K562 (cell line): ENCODE results near the gene RAD1. TPM values are rescaled to one million over a fixed set of nuclear protein-coding genes. Genes with fewer than 3 reads are reported as not detected.

Source experiments
- DLX4 ChIP-seq: fragments of 250-450 bp; sonication (Bioruptor Pico); IDR thresholded peaks from 2 replicates; pipeline ENCODE4 v1.6.1; 2021; ENCODE audit warnings: mild to moderate bottlenecking
- FOXK2 ChIP-seq, 2 experiments: fragments of 450-650 bp; IDR thresholded peaks in 1 of 2; conservative IDR thresholded peaks in 1 of 2; 2 replicates each; pipeline ENCODE4 v1.6.1; 2016; ENCODE audit warnings: low read depth in 2 of 2, mild to moderate bottlenecking in 1 of 2
- MTA3 ChIP-seq: fragments of 450-650 bp; formaldehyde crosslinking; IDR thresholded peaks from 2 replicates; pipeline ENCODE4 v1.6.1; 2017; ENCODE audit warnings: mild to moderate bottlenecking, borderline replicate concordance
- NCOA4 ChIP-seq: fragments of 450-650 bp; IDR thresholded peaks from 2 replicates; pipeline ENCODE4 v1.6.1; 2018; ENCODE audit warnings: mild to moderate bottlenecking; ENCODE audit not compliant: partially characterized antibody
- PHB2 ChIP-seq: fragments of 450-650 bp; IDR thresholded peaks from 2 replicates; pipeline ENCODE4 v1.6.1; 2017; ENCODE audit warnings: low read depth
- PURB ChIP-seq: sonication (generic); formaldehyde crosslinking; IDR thresholded peaks from 2 replicates; pipeline ENCODE4 v1.9.0; 2021; ENCODE audit warnings: low read depth, mild to moderate bottlenecking, missing genetic modification reagents
- SMAD1 ChIP-seq: fragments of 150-350 bp; IDR thresholded peaks from 2 replicates; pipeline ENCODE4 v1.6.1; 2014; ENCODE audit warnings: low read length, low read depth; ENCODE audit not compliant: partially characterized antibody
- SP1 ChIP-seq: sonication (generic); formaldehyde crosslinking; IDR thresholded peaks from 2 replicates; pipeline ENCODE4 v1.8.1; 2022; ENCODE audit warnings: mild to moderate bottlenecking, missing genetic modification reagents
- TAF15 ChIP-seq: fragments of 200-400 bp; formaldehyde crosslinking; IDR thresholded peaks from 2 replicates; pipeline ENCODE4 v1.6.1; 2017; ENCODE audit warnings: mild to moderate bottlenecking, low read depth, low read length, moderate library complexity
- ZNF316 ChIP-seq: fragments of 450-650 bp; IDR thresholded peaks from 2 replicates; pipeline ENCODE4 v1.6.1; 2016
- ZNF395 ChIP-seq: fragments of 200-800 bp; sonication (Bioruptor generic); IDR thresholded peaks from 2 replicates; pipeline ENCODE4 v1.6.1; 2017; ENCODE audit warnings: missing genetic modification characterization, missing compliant biosample characterization
- ZNF398 ChIP-seq: fragments of 250-450 bp; sonication (Bioruptor Pico); IDR thresholded peaks from 2 replicates; pipeline ENCODE4 v1.8.0; 2021; ENCODE audit warnings: moderate library complexity, mild to moderate bottlenecking, inconsistent platforms
- ZNF407 ChIP-seq: fragments of 450-650 bp; IDR thresholded peaks from 2 replicates; pipeline ENCODE4 v1.6.1; 2016; ENCODE audit warnings: low read depth
- ZNF444 ChIP-seq: fragments of 250-450 bp; sonication (Bioruptor Pico); IDR thresholded peaks from 2 replicates; pipeline ENCODE4 v1.4.0; 2020; ENCODE audit warnings: mild to moderate bottlenecking, moderate library complexity
- ZNF511 ChIP-seq: sonication (generic); formaldehyde crosslinking; IDR thresholded peaks from 2 replicates; pipeline ENCODE4 v1.8.0; 2022; ENCODE audit warnings: mild to moderate bottlenecking, missing genetic modification reagents
- ZNF584 ChIP-seq: fragments of 200-800 bp; sonication (Bioruptor generic); IDR thresholded peaks from 2 replicates; pipeline ENCODE4 v1.6.1; 2016; ENCODE audit warnings: low read depth, mild to moderate bottlenecking, missing genetic modification characterization, missing compliant biosample characterization
- polyA plus RNA-seq, 8 experiments: library from polyadenylated mRNA; depleted of rRNA in 4 of 8; stranded (reverse) in 5 of 8; unstranded in 3 of 8; fragments of >200 nt; fragmentation: Nextera tagmentation in 2 of 8; fragmentation: Illumina TruSeq in 1 of 8; extraction: Ambion mirVana in 2 of 8; extraction: Trizol in 1 of 8; gene quantifications; 2 replicates each; pipeline versions ENCODE4 v1.2.1 to v1.2.3, GENCODE V29; 2011 to 2014; ENCODE audit warnings: inconsistent platforms in 1 of 8, missing spikeins in 1 of 8
- total RNA-seq, 7 experiments: library from RNA; depleted of rRNA in 6 of 7; stranded (reverse); fragments of >200 nt in 6 of 7; fragmentation: Illumina TruSeq in 2 of 7; extraction: Trizol in 2 of 7; gene quantifications; 2 replicates each; pipeline versions ENCODE4 v1.2.1 to v1.2.3, GENCODE V29; 2011 to 2021; ENCODE audit warnings: low replicate concordance in 1 of 7

RAD1 gene
- total and polyA plus RNA-seq, 9 of the 15 experiments (the other 6 are each of a cell fraction or from before 2014, with no cell fraction given), result 44.5 to 148 (median 60.8) TPM

- peak; percentile 76; the same call in 1 of the 2 replicates for TF ChIP-seq SP1
- TF ChIP-seq ZNF444 (CRISPR knock-in tag), result no peak
- TF ChIP-seq ZNF398 (CRISPR knock-in tag), result no peak
- no peak for TF ChIP-seq PHB2
- TF ChIP-seq ZNF395, result 0 out of 2 replicates have a peak, but pooled peaks have one; percentile 52
- TF ChIP-seq ZNF407, result no peak
- no peak for TF ChIP-seq MTA3
- no peak for TF ChIP-seq ZNF584 (CRISPR knock-in tag)
- TF ChIP-seq FOXK2 (conservative IDR thresholded peaks at IDR 0.05 in 1 of 2, IDR thresholded peaks at IDR 0.05 in 1 of 2; ENCODE audit: low read depth in 2 of 2), result peak in 1 of 2 experiments; percentile 27; a peak in 1 of 4 replicates
- TF ChIP-seq SMAD1, result peak; percentile 32
- no peak for TF ChIP-seq ZNF511 (CRISPR knock-in tag)
- no peak for TF ChIP-seq ZNF316
- no peak for TF ChIP-seq PURB (CRISPR knock-in tag)
- TF ChIP-seq NCOA4, result no peak
- TF ChIP-seq DLX4 (CRISPR knock-in tag), result no peak
- TF ChIP-seq TAF15, result no peak
Measured at GRCh38 chr5:34929134-34929719, 13.9 kb upstream of the RAD1 start, which contains the start of gene DNAJC21 (continued).
